ENCODE data around the gene NPAS3.

DNA sequence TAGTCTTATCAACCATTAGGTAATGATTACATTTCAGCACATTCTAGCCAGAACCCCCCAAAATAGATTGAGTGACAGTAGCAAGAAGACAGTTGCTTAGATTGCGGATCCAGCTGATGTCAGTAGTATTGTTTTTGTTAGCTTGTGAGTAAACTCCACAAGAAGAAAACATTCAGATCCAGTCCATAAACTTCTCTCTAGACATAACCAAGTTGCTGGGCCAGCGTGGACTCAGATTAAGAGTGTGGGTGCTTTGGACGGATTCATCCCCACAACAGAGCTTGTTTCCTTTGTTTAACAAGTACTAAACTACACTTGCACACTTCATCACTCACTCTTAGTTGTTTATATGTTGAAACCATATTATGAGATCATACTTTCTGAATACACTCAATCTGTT is 293.4 kb downstream of the NPAS3 start:
- TF ChIP-seq, protein P1, sequence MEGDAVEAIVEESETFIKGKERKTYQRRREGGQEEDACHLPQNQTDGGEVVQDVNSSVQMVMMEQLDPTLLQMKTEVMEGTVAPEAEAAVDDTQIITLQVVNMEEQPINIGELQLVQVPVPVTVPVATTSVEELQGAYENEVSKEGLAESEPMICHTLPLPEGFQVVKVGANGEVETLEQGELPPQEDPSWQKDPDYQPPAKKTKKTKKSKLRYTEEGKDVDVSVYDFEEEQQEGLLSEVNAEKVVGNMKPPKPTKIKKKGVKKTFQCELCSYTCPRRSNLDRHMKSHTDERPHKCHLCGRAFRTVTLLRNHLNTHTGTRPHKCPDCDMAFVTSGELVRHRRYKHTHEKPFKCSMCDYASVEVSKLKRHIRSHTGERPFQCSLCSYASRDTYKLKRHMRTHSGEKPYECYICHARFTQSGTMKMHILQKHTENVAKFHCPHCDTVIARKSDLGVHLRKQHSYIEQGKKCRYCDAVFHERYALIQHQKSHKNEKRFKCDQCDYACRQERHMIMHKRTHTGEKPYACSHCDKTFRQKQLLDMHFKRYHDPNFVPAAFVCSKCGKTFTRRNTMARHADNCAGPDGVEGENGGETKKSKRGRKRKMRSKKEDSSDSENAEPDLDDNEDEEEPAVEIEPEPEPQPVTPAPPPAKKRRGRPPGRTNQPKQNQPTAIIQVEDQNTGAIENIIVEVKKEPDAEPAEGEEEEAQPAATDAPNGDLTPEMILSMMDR (IDR thresholded peaks at IDR 0.05; ENCODE audit: low read depth, low read length): no peak
- no peak for TF ChIP-seq EZH2phosphoT487 (IDR thresholded peaks at IDR 0.05; ENCODE audit: low read depth)

Data from OCI-LY3 (cell line).